ENCODE results near the gene LARGE1. TPM values are rescaled to one million over a fixed set of nuclear protein-coding genes. Genes with fewer than 3 reads are reported as not detected.

Gene LARGE1
- total and polyA plus RNA-seq, 2 of the 4 experiments (the other 2 are of a cell fraction): 6.2 to 12.4 TPM

DNA sequence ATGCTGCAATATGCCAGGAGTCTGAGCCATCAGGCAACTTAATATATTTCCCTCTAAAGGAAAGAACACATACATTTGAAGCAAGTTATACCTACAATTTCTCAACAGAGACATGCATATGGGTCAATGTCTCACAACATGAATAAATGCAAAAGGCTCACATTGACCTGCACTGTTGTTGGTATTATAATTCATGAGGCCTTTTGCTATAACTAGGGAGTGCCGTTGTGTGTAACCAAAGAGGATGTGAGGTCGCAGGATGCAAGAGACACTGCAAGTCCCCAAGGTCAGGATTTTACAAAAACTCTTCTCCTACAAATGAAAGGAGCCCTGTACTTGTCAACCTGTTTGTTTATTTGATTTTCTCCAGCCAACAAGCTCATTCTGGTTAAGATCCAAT, 250.5 kb downstream of the LARGE1 start:
- ATAC-seq (ENCODE audit: low read depth) (no peak), DNase-seq (no peak)
- Histone ChIP-seq H3K27me3 (ENCODE audit: control insufficient read depth, insufficient read depth, low read length) (no peaks in the 10 kb centered on the region), H3K23ac (ENCODE audit: low read depth, low read length) (no peak overlapping the region), H3K56ac (ENCODE audit: extremely low read depth, insufficient read depth, low read length) (no peak overlapping the region), H3K9ac (ENCODE audit: low read depth, low read length) (no peak overlapping the region), H3K4me1 (ENCODE audit: control insufficient read depth, insufficient read depth, low read length) (no peaks in the 10 kb centered on the region), H3K14ac (replicated peaks; ENCODE audit: low read depth, low read length) (no peak overlapping the region), H3K9me3 (ENCODE audit: control insufficient read depth, insufficient read depth, low read length) (no peaks in the 10 kb centered on the region), H3K4me2 (ENCODE audit: low read depth, low read length) (no peak overlapping the region), H3K4ac (ENCODE audit: low read depth, low read length) (no peak overlapping the region), H3K79me1 (ENCODE audit: low read depth in 1 of 2, low read length in 2 of 2) (no peaks in the 10 kb centered on the region), H2BK120ac (ENCODE audit: low read depth, low read length) (no peak overlapping the region), H3K36me3 (ENCODE audit: control insufficient read depth, insufficient read depth, low read length) (no peaks in the 10 kb centered on the region), H2BK20ac (ENCODE audit: low read depth, low read length) (no peak overlapping the region), H2AK9ac (replicated peaks; ENCODE audit: low read depth, low read length, poor library complexity) (no peak overlapping the region), H3K18ac (ENCODE audit: low read depth, low read length) (no peak overlapping the region), H3K9me1 (ENCODE audit: insufficient read depth, low read length) (no peaks in the 10 kb centered on the region; the same call in 1 of the 2 replicates), H2BK5ac (ENCODE audit: low read depth, low read length, poor library complexity, severe bottlenecking) (no peak overlapping the region), H3K4me3 (ENCODE audit: insufficient read depth, low read depth, low read length) (no peak overlapping the region), H2AFZ (replicated peaks; ENCODE audit: low read length, poor library complexity) (no peak overlapping the region), H4K20me1 (ENCODE audit: insufficient read depth, low read length) (no peaks in the 10 kb centered on the region), H3K27ac (ENCODE audit: insufficient read depth, low read length) (no peak overlapping the region), H4K8ac (ENCODE audit: low read depth in 2 of 2, low read length in 2 of 2) (no peak overlapping the region), H4K5ac (ENCODE audit: low read depth, low read length) (no peak overlapping the region), H4K91ac (ENCODE audit: insufficient read depth, low read depth, low read length) (no peak overlapping the region), H2BK15ac (ENCODE audit: low read depth, low read length) (no peak overlapping the region), H2AK5ac (ENCODE audit: low read depth, low read length) (no peak overlapping the region)
- ChIA-PET POLR2A (ENCODE audit: unreplicated experiment) (no interaction called here), CTCF (no interaction called here)
- intact Hi-C loops (cut with micrococcal nuclease): no loop called here
- no CpG with 5 or more reads among the region's 2 CpGs for WGBS, 2 experiments (ENCODE audit: extremely low coverage in 2 of 2, insufficient read length in 1 of 2)
- TF ChIP-seq SMC3 (IDR thresholded peaks at IDR 0.05; ENCODE audit: low read depth, low read length) (no peak), BHLHE40 (IDR thresholded peaks at IDR 0.05; ENCODE audit: low read depth, low read length) (no peak), POLR2A (IDR thresholded peaks at IDR 0.05; ENCODE audit: low read depth, low read length) (no peak), MAZ (IDR thresholded peaks at IDR 0.05; ENCODE audit: borderline replicate concordance, low read depth, low read length) (no peak), CEBPB (IDR thresholded peaks at IDR 0.05; ENCODE audit: low read depth, low read length) (no peak), FOS (IDR thresholded peaks at IDR 0.05; ENCODE audit: low read depth, low read length) (no peak), MXI1 (IDR thresholded peaks at IDR 0.05; ENCODE audit: borderline replicate concordance, low read depth, low read length) (no peak), RCOR1 (IDR thresholded peaks at IDR 0.05; ENCODE audit: insufficient replicate concordance, low read length) (no peak), CHD1 (IDR thresholded peaks at IDR 0.05; ENCODE audit: low read depth, low read length) (no peak), RAD21 (IDR thresholded peaks at IDR 0.05; ENCODE audit: low read length) (no peak), RFX5 (IDR thresholded peaks at IDR 0.05; ENCODE audit: low read depth, low read length) (no peak), NFE2L2 (IDR thresholded peaks at IDR 0.05; ENCODE audit: low read depth, low read length) (no peak), MAFK (IDR thresholded peaks at IDR 0.05; ENCODE audit: low read depth, low read length) (no peak)
- TF ChIP-seq, protein P1, sequence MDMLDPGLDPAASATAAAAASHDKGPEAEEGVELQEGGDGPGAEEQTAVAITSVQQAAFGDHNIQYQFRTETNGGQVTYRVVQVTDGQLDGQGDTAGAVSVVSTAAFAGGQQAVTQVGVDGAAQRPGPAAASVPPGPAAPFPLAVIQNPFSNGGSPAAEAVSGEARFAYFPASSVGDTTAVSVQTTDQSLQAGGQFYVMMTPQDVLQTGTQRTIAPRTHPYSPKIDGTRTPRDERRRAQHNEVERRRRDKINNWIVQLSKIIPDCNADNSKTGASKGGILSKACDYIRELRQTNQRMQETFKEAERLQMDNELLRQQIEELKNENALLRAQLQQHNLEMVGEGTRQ (IDR thresholded peaks at IDR 0.05; ENCODE audit: low read depth, low read length): no peak
- TF ChIP-seq, protein P2, sequence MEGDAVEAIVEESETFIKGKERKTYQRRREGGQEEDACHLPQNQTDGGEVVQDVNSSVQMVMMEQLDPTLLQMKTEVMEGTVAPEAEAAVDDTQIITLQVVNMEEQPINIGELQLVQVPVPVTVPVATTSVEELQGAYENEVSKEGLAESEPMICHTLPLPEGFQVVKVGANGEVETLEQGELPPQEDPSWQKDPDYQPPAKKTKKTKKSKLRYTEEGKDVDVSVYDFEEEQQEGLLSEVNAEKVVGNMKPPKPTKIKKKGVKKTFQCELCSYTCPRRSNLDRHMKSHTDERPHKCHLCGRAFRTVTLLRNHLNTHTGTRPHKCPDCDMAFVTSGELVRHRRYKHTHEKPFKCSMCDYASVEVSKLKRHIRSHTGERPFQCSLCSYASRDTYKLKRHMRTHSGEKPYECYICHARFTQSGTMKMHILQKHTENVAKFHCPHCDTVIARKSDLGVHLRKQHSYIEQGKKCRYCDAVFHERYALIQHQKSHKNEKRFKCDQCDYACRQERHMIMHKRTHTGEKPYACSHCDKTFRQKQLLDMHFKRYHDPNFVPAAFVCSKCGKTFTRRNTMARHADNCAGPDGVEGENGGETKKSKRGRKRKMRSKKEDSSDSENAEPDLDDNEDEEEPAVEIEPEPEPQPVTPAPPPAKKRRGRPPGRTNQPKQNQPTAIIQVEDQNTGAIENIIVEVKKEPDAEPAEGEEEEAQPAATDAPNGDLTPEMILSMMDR (conservative IDR thresholded peaks at IDR 0.05; ENCODE audit: low read depth, low read length): no peak
- TF ChIP-seq, protein P3, sequence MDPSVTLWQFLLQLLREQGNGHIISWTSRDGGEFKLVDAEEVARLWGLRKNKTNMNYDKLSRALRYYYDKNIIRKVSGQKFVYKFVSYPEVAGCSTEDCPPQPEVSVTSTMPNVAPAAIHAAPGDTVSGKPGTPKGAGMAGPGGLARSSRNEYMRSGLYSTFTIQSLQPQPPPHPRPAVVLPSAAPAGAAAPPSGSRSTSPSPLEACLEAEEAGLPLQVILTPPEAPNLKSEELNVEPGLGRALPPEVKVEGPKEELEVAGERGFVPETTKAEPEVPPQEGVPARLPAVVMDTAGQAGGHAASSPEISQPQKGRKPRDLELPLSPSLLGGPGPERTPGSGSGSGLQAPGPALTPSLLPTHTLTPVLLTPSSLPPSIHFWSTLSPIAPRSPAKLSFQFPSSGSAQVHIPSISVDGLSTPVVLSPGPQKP (IDR thresholded peaks at IDR 0.05; ENCODE audit: borderline replicate concordance, low read depth, low read length): no peak
- in situ Hi-C loops (cut with MboI; ENCODE audit: low sequenced_read_pairs): no loop called here
- BruUV-seq (replicated peaks): no TSS peak
- dilution Hi-C loops (cut with HindIII; ENCODE audit: low sequenced_read_pairs, unreplicated experiment): no loop called here

Measured in IMR-90 (cell line).